IMR-90 (cell line): ENCODE measurements around the gene MVP. TPM values are rescaled to one million over a fixed set of nuclear protein-coding genes. Genes with fewer than 3 reads are reported as not detected.

ENCODE experiments used
- ATAC-seq: fragments of 200-7000 bp; cut with Tn5 transposase; 2 replicates; pipeline ENCODE4 v1.9.1; 2020; ENCODE audit warnings: low read depth, mild to moderate bottlenecking, moderate library complexity
- BruUV-seq: library from RNA; stranded (reverse); fragments of 400-500 nt; replicated peaks from 2 replicates; lab custom pipeline; 2021; lab: Mats Ljungman, UMichigan
- CTCF ChIA-PET: fragments of 300-600 bp; formaldehyde crosslinking; extraction: SDS; loops from one replicate; lab custom pipeline; 2021; ENCODE audit warnings: antibody characterized with exemption; lab: Yijun Ruan, JAX
- POLR2A ChIA-PET: fragments of 300-600 bp; sonication (Branson Sonifier 250); formaldehyde crosslinking; loops from one replicate; lab custom pipeline; 2022; ENCODE audit warnings: antibody characterized with exemption; ENCODE audit not compliant: unreplicated experiment; lab: Charles Lee
- DNase-seq: peaks from one replicate; pipeline ENCODE4 v3.0.0; 2013
- H2AFZ ChIP-seq: replicated peaks from 2 replicates; pipeline ENCODE3; 2013; ENCODE audit warnings: low read length, mild to moderate bottlenecking; ENCODE audit not compliant: poor library complexity
- H2AK5ac ChIP-seq: 2 replicates; pipeline ENCODE4 v1.6.1; 2013; ENCODE audit warnings: low read depth, low read length, inconsistent platforms
- H2AK9ac ChIP-seq: replicated peaks from 2 replicates; pipeline ENCODE3; 2013; ENCODE audit warnings: mild to moderate bottlenecking, low read depth, low read length, moderate library complexity; ENCODE audit not compliant: poor library complexity
- H2BK120ac ChIP-seq: 2 replicates; pipeline ENCODE4 v1.6.1; 2013; ENCODE audit warnings: low read depth, low read length, inconsistent platforms
- H2BK15ac ChIP-seq: 3 replicates; pipeline ENCODE4 v1.6.1; 2013; ENCODE audit warnings: low read depth, low read length, inconsistent platforms
- H2BK20ac ChIP-seq: 2 replicates; pipeline ENCODE4 v1.6.1; 2013; ENCODE audit warnings: low read depth, mild to moderate bottlenecking, inconsistent platforms, low read length, moderate library complexity
- H2BK5ac ChIP-seq: 2 replicates; pipeline ENCODE4 v1.6.1; 2013; ENCODE audit warnings: mild to moderate bottlenecking, low read depth, low read length, inconsistent platforms; ENCODE audit not compliant: poor library complexity, severe bottlenecking
- H3K14ac ChIP-seq: replicated peaks from 2 replicates; pipeline ENCODE4 v1.6.1; 2013; ENCODE audit warnings: low read depth, low read length, inconsistent platforms
- H3K18ac ChIP-seq: 2 replicates; pipeline ENCODE4 v1.6.1; 2013; ENCODE audit warnings: low read depth, low read length, control low read depth
- H3K23ac ChIP-seq: 2 replicates; pipeline ENCODE4 v1.6.1; 2013; ENCODE audit warnings: low read depth, low read length, inconsistent platforms
- H3K27ac ChIP-seq: 2 replicates; pipeline ENCODE4 v1.5.1; 2013; ENCODE audit warnings: mild to moderate bottlenecking, control low read depth, low read length; ENCODE audit not compliant: insufficient read depth
- H3K27me3 ChIP-seq: 2 replicates; pipeline ENCODE4 v1.6.1; 2013; ENCODE audit warnings: low read length; ENCODE audit not compliant: control insufficient read depth, insufficient read depth
- H3K36me3 ChIP-seq: 2 replicates; pipeline ENCODE4 v1.6.1; 2013; ENCODE audit warnings: low read length, mixed read lengths; ENCODE audit not compliant: control insufficient read depth, insufficient read depth
- H3K4ac ChIP-seq: 2 replicates; pipeline ENCODE4 v1.6.1; 2013; ENCODE audit warnings: low read depth, low read length, inconsistent platforms
- H3K4me1 ChIP-seq: 2 replicates; pipeline ENCODE4 v1.6.1; 2013; ENCODE audit warnings: low read length, mixed read lengths; ENCODE audit not compliant: control insufficient read depth, insufficient read depth
- H3K4me2 ChIP-seq: 2 replicates; pipeline ENCODE4 v1.6.1; 2013; ENCODE audit warnings: low read depth, mild to moderate bottlenecking, control low read depth, low read length, moderate library complexity
- H3K4me3 ChIP-seq: 2 replicates; pipeline ENCODE4 v1.5.1; 2013; ENCODE audit warnings: low read depth, mild to moderate bottlenecking, control low read depth, low read length, moderate library complexity; ENCODE audit not compliant: insufficient read depth
- H3K56ac ChIP-seq: 2 replicates; pipeline ENCODE4 v1.6.1; 2013; ENCODE audit warnings: low read length, inconsistent platforms; ENCODE audit not compliant: insufficient read depth; ENCODE audit errors: extremely low read depth
- H3K79me1 ChIP-seq, 2 experiments: 2 replicates each; pipeline ENCODE4 v1.6.1; 2013; ENCODE audit warnings: low read length in 2 of 2, inconsistent platforms in 1 of 2, low read depth in 1 of 2
- H3K9ac ChIP-seq: 2 replicates; pipeline ENCODE4 v1.6.1; 2013; ENCODE audit warnings: low read depth, low read length, control low read depth
- H3K9me1 ChIP-seq: 2 replicates; pipeline ENCODE4 v1.6.1; 2013; ENCODE audit warnings: low read length, inconsistent platforms; ENCODE audit not compliant: insufficient read depth
- H3K9me3 ChIP-seq: 2 replicates; pipeline ENCODE4 v1.6.1; 2013; ENCODE audit warnings: low read length; ENCODE audit not compliant: control insufficient read depth, insufficient read depth
- H4K20me1 ChIP-seq: 2 replicates; pipeline ENCODE4 v1.6.1; 2013; ENCODE audit warnings: low read length, inconsistent platforms; ENCODE audit not compliant: insufficient read depth
- H4K5ac ChIP-seq: 2 replicates; pipeline ENCODE4 v1.6.1; 2013; ENCODE audit warnings: mild to moderate bottlenecking, low read depth, low read length, control low read depth
- H4K8ac ChIP-seq, 2 experiments: 2 replicates each; pipeline ENCODE4 v1.6.1; 2013; ENCODE audit warnings: low read depth in 2 of 2, low read length in 2 of 2, control low read depth in 1 of 2, inconsistent platforms in 1 of 2
- H4K91ac ChIP-seq: 2 replicates; pipeline ENCODE4 v1.6.1; 2013; ENCODE audit warnings: low read depth, low read length, inconsistent platforms; ENCODE audit not compliant: insufficient read depth
- CEBPB ChIP-seq: IDR thresholded peaks from 2 replicates; pipeline ENCODE4 v1.6.1; 2012; ENCODE audit warnings: low read depth, low read length, improper control_type of control experiment
- CHD1 ChIP-seq: IDR thresholded peaks from 2 replicates; pipeline ENCODE4 v1.6.1; 2012; ENCODE audit warnings: low read depth, low read length, improper control_type of control experiment
- CTCF ChIP-seq: conservative IDR thresholded peaks from 2 replicates; pipeline ENCODE4 v1.5.1; 2012; ENCODE audit warnings: mild to moderate bottlenecking, low read depth, low read length, improper control_type of control experiment
- FOS ChIP-seq: fragments of 150-350 bp; IDR thresholded peaks from 2 replicates; pipeline ENCODE4 v1.6.1; 2016; ENCODE audit warnings: low read depth, low read length
- MAFK ChIP-seq: IDR thresholded peaks from 2 replicates; pipeline ENCODE4 v1.6.1; 2012; ENCODE audit warnings: low read depth, low read length, improper control_type of control experiment
- MAZ ChIP-seq: IDR thresholded peaks from 2 replicates; pipeline ENCODE4 v1.6.1; 2012; ENCODE audit warnings: low read depth, mild to moderate bottlenecking, low read length, improper control_type of control experiment, moderate library complexity, borderline replicate concordance
- MXI1 ChIP-seq: IDR thresholded peaks from 2 replicates; pipeline ENCODE4 v1.6.1; 2012; ENCODE audit warnings: low read depth, mild to moderate bottlenecking, low read length, moderate library complexity, borderline replicate concordance
- NFE2L2 ChIP-seq: fragments of 150-350 bp; IDR thresholded peaks from 2 replicates; pipeline ENCODE4 v1.6.1; 2016; ENCODE audit warnings: low read depth, mild to moderate bottlenecking, low read length
- POLR2A ChIP-seq: IDR thresholded peaks from 2 replicates; pipeline ENCODE4 v1.6.1; 2012; ENCODE audit warnings: mild to moderate bottlenecking, low read depth, low read length
- RCOR1 ChIP-seq: IDR thresholded peaks from 2 replicates; pipeline ENCODE4 v1.6.1; 2012; ENCODE audit warnings: mild to moderate bottlenecking, low read length, improper control_type of control experiment; ENCODE audit not compliant: insufficient replicate concordance
- SMC3 ChIP-seq: fragments of 150-350 bp; IDR thresholded peaks from 2 replicates; pipeline ENCODE4 v1.6.1; 2016; ENCODE audit warnings: low read depth, mild to moderate bottlenecking, antibody characterized with exemption, low read length, moderate library complexity
- USF2 ChIP-seq: fragments of 150-350 bp; IDR thresholded peaks from 2 replicates; pipeline ENCODE4 v1.6.1; 2017; ENCODE audit warnings: mild to moderate bottlenecking, antibody characterized with exemption, low read length, low read depth
- WGBS, 2 experiments: methylation state at CpG; one replicate each; pipeline versions ENCODE4 v1.1.5 to v1.1.7; 2013; ENCODE audit warnings: missing lambda C conversion rate in 2 of 2; ENCODE audit not compliant: insufficient read length in 1 of 2; ENCODE audit errors: extremely low coverage in 2 of 2; 5-methylcytosine and 5-hydroxymethylcytosine counted together
- dilution Hi-C: fragments of 300-500 bp; cut with HindIII; formaldehyde crosslinking; loops from one replicate; pipeline ENCODE4 v1.14.3; 2018; ENCODE audit warnings: low sequenced_read_pairs; ENCODE audit not compliant: unreplicated experiment
- in situ Hi-C: fragments of 300-500 bp; cut with MboI; formaldehyde crosslinking; loops from 3 replicates; pipeline ENCODE4 v1.14.3; 2019; ENCODE audit warnings: low sequenced_read_pairs, inconsistent platforms, mixed read lengths
- intact Hi-C: fragments of 100-400 bp; cut with micrococcal nuclease; formaldehyde crosslinking; loops from 2 replicates; pipeline ENCODE4 v1.10.0; 2022
- polyA plus RNA-seq, 3 experiments: library from polyadenylated mRNA; depleted of rRNA; stranded (reverse); fragments of >200 nt; gene quantifications; 2 replicates each; pipeline ENCODE4 v1.2.3, GENCODE V29; 2012; ENCODE audit warnings: low replicate concordance in 1 of 3
- total RNA-seq: library from RNA; depleted of rRNA; stranded (reverse); fragments of >200 nt; gene quantifications from 2 replicates; pipeline ENCODE4 v1.2.3, GENCODE V29; 2012

The MVP gene
- total and polyA plus RNA-seq, 2 of the 4 experiments (the other 2 are of a cell fraction), result 204 to 319 TPM

- H3K79me1 ChIP-seq, result peaks cover 7 to 30% of the 10 kb centered on the region in 2 experiments; a peak in 3 of 4 replicates
- no peak overlapping the region for H3K18ac ChIP-seq
- no peak overlapping the region for H2BK20ac ChIP-seq
- ChIA-PET CTCF (no interaction called here), POLR2A (no interaction called here)
- no peaks in the 10 kb centered on the region for H3K27me3 ChIP-seq
- no peak overlapping the region for H4K8ac ChIP-seq
- no peak overlapping the region for H3K27ac ChIP-seq
- no CpG with 5 or more reads among the region's 9 CpGs for WGBS, 2 experiments
- BruUV-seq, result no TSS peak
- no peaks in the 10 kb centered on the region; the same call in 1 of the 2 replicates for H4K20me1 ChIP-seq
- H3K4me1 ChIP-seq, result peaks cover 4% of the 10 kb centered on the region; the same call in 1 of the 2 replicates
- H4K91ac ChIP-seq, result no peak overlapping the region
- H2BK5ac ChIP-seq, result no peak overlapping the region
- peaks cover 22% of the 10 kb centered on the region for H3K36me3 ChIP-seq
- peaks cover 9% of the 10 kb centered on the region for H3K9me1 ChIP-seq
- TF ChIP-seq SMC3, result no peak
- no peak for TF ChIP-seq MAFK
- no peak for TF ChIP-seq CHD1
- TF ChIP-seq CTCF, result no peak
- TF ChIP-seq RCOR1, result no peak
- no peak for TF ChIP-seq CEBPB
- no peak for TF ChIP-seq FOS
- no peak for TF ChIP-seq MXI1
- TF ChIP-seq MAZ, result no peak
- TF ChIP-seq USF2, result no peak
- TF ChIP-seq NFE2L2, result no peak
- no peak for TF ChIP-seq POLR2A
- H3K4me2 ChIP-seq, result no peak overlapping the region
- H4K5ac ChIP-seq, result no peak overlapping the region
- H2AK5ac ChIP-seq, result no peak overlapping the region
- H3K4me3 ChIP-seq, result no peak overlapping the region
- H3K23ac ChIP-seq, result no peak overlapping the region
- H3K9me3 ChIP-seq, result no peaks in the 10 kb centered on the region
- intact Hi-C loops (loop anchor here (5.0 kb wide), 1 partner anchor 38 kb away; the partner anchor contains the start of gene MVP), in situ Hi-C loops (no loop called here), dilution Hi-C loops (no loop called here)
- no peak for DNase-seq
- no peak overlapping the region for H2BK15ac ChIP-seq
- H3K4ac ChIP-seq, result no peak overlapping the region
- H2AFZ ChIP-seq, result no peak overlapping the region
- H3K14ac ChIP-seq, result no peak overlapping the region
- no peak overlapping the region for H3K56ac ChIP-seq
- no peak overlapping the region for H2AK9ac ChIP-seq
- no peak for ATAC-seq
- H2BK120ac ChIP-seq, result no peak overlapping the region
- H3K9ac ChIP-seq, result no peak overlapping the region
Observed at GRCh38 chr16:29860218-29860617, 40.0 kb downstream of the MVP start.
